Germinal center (tissue), 1 donor: ENCODE data around the gene USF2.
"Not testable (repeated sequence)": the region's sequence is repeated elsewhere in the genome, so short reads cannot be mapped to it uniquely, and the experiment has no call there.

Experiments used
- DNase-seq: peaks from one replicate; pipeline ENCODE4 v3.0.0; 2012; ENCODE audit warnings: mixed read lengths, low spot score

The USF2 gene

DNA sequence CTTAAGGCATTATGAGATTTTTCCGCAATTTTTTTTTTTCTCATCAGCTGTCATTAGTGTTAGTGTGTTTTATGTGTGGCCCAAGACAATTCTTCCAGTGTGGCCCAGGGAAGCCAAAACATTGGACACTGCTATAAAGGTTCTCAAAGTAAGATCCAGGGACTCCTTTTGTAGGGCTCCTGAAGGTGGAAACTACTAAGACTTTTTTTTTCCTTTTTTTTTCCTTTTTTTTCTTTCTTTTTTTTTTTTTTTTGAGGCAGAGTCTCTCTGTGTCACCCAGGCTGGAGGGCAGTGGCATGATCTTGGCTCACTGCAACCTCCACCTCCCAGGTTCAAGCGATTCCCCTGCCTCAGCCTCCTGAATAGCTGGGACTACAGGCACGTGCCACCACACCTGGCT is 16.7 kb downstream of the USF2 start:
- not testable (repeated sequence) for DNase-seq

- DNase-seq: not testable (repeated sequence)
These were observed 17.3 kb downstream of the USF2 start for GRCh38 chr19:35286101-35286500.

DNA sequence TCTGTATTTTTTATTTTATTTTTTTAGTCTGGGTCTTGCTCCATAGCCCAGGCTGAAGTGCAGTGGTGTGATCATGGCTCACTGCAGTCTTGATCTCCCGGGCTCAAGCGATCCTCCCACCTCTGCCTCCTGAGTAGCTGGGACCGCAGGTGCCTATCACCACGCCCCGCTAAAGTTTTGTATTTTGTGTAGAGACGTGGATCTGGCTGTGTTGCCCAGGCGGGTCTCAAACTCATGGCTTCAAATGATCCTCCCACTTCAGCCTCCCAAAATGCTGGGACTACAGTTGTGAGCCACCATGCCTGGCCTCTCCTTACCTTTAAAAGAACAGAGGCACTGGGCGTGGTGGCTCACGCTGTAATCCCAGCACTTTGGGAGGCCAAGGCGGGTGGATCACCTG is 19.0 kb downstream of the USF2 start:
- DNase-seq: no peak

GRCh38 chr19:35288331-35288730 is 19.6 kb downstream of the USF2 start:
- DNase-seq: no peak

DNA sequence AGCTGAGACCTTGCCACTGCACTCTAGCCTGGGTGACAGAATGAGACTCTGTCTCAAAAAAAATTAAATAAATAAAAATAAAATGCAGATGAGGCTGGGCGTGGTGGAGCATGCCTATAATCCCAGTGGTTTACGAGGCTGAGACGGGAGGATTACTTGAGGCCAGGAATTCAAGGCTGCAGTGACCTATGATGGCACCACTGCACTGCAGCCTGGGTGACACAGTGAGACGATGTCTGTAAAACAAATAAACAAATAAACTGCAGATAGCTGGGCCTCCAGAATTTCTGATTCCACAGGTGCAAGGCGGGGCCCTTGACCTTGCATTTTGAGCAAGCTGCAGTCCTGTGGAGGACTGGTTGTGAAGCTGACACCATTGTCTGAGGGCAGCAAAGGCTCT is 20.1 kb downstream of the USF2 start:
- no peak for DNase-seq

GRCh38 chr19:35290381-35291127 is 21.8 kb downstream of the USF2 start:
- no peak for DNase-seq

DNA sequence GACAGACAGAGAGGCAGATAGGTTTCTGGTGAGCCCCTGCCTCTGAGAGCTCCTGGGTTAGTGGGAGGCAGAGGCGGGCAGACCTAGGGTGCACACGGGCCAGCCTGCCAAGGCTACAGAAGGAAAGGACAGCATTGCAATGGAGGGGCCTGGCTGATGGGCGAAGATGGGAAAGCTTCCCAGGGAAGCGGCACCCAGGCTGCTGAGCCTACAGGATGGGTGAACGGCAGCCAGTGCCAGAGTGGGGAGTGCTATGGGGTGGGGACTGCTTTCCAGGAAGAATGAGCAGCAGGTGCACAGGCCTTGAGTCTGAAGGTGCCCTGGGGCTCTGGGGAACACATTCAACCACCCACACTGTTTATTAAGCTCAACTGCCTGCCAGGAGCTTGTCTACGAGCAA is 22.5 kb downstream of the USF2 start:
- DNase-seq: peak; percentile 62

GRCh38 chr19:35291916-35292315 is 23.2 kb downstream of the USF2 start, which contains the start of gene MAG:
MAG (plus strand) TSS chr19:35292161; CDS start chr19:35295409, 3,248 bp downstream.
- DNase-seq: no peak

DNA sequence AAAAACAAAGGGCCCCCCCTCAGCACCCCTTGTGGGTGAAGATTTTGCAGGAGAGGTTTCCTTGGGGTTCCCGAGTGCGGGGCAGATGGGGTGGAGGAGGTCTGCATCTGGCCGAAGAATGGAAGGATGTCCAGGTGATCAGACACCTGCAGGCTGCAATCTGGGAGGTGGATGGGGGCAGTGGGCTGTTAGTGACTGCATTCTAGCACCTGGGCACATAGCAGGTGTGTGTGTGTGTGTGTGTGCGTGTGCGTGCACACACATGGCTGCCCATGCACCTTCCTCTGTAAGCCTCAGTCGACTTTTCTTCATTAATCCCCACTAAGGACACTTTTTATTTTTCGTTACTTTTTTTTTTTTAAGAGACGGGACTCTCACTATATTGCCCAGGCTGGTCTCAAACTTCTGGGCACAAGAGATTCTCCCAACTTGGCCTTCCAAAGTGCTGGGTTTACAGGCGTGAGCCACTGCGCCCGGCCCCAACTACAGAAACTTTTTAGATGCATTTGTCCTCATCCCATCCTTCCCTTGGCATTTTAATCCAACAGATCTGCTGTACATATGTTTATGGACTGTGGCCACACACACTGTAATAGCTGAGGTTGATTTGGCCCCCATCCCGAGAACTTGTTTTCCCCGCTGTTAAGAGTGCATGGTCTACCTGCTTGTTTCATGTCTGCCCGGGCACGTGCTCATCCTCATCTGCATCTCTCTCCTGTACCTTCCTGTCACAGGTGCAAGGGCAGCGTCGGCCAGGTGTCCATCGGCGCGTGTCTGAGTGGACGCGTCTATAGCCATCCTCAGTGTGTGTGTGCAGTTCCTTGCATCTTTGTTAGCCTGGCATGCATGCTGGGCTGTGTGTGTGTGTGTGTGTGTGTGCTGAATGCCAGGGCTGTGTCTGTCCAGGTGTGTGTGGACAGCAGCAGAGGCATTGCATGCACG is 23.9 kb downstream of the USF2 start:
- DNase-seq: no peak

GRCh38 chr19:35293363-35293739 is 24.6 kb downstream of the USF2 start:
- no peak for DNase-seq

- DNase-seq: no peak
These were observed 25.0 kb downstream of the USF2 start for GRCh38 chr19:35293808-35294207.

DNA sequence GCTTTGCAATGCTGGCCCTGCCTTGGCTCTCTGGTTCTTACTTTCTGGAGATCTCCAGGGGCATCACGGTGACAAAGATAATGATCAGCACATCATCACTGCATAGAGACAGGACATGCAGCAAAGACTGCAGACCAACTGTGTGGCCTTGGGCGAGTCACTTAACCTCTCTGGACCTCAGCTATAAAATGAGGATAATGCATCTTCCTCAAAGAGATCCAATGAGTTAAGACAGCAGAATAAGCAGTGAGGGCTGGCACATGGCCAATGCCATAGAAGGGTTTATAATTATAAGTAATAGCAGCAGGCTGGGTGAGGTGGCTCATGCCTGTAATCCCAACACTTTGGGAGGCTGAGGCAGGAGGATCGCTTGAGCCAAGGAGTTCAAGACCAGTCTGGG is 25.6 kb downstream of the USF2 start:
- DNase-seq: no peak

GRCh38 chr19:35294859-35295791 is 26.4 kb downstream of the USF2 start:
- no peak for DNase-seq

DNA sequence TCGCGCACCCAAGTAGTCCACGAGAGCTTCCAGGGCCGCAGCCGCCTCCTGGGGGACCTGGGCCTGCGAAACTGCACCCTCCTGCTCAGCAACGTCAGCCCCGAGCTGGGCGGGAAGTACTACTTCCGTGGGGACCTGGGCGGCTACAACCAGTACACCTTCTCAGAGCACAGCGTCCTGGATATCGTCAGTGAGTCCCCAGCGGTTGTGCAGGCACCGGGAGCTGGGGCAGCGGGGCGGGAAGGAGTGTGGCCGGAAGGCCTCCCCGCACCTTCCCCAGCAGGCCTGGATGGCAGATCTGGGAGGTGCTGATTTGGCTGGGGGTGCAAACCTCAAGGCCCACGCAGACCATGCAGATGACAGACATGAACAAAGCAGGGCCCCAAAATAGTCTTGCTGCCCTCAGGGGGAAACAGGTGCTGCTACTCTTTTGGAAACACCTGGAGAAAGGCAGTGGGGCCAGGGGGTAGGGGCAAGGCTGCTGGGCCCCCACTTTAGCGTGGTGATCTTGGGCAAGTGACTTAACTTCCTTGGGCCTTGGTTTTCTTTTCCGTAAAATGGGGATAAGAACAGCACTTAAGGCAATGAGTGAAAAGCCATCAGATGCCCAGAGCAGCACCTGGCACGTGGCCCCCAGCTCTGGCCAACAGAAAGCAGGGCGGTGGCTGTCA is 27.2 kb downstream of the USF2 start:
- peak; percentile 85 for DNase-seq

DNA sequence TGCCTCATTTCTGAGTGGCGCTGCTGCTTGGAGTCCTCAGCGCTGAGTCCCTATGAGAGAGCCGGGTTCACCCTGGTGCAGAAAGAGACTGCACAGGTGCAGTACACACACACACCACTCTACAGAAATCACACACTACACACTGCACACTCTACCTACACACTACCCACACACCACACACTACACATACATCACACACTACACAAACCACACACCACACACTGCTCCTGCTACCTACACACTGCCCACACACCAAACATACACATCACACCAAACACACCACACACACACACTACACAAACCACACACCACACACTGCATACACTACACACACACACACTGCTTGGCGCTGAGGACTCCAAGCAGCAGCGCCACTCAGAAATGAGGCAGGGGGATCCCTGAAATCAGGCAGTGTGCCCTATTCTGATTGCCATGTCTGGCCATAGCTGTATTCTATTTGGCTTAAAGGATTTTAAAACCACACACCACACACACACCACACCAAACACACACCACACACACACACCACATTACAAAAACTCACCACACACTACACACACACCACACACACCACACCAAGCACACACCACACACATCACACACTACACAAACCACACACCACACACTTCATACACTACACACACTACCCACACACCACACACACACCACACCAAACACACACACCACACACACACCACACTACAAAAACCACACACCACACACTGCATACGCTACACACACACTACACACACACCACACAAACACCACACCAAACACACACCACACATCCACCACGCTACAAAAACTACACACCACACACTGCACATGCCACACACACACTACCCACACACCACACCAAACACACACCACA is 28.1 kb downstream of the USF2 start:
- peak; percentile 33 for DNase-seq

- no peak for DNase-seq
These were observed 28.7 kb downstream of the USF2 start for GRCh38 chr19:35297515-35297848.

DNA sequence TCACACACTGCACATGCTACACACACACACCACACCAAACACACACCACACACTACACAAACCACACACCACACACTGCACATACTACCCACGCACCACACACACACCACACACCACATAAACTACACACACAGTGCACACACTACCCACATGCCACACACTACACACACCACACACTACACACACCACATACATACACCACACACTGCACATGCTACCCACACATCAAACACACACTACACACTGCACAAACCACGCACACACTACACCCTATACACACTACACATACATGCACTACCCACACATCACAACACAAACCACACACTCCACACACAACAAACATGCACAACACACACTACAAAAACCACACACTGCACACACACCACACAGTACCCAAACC is 29.2 kb downstream of the USF2 start:
- no peak for DNase-seq

DNA sequence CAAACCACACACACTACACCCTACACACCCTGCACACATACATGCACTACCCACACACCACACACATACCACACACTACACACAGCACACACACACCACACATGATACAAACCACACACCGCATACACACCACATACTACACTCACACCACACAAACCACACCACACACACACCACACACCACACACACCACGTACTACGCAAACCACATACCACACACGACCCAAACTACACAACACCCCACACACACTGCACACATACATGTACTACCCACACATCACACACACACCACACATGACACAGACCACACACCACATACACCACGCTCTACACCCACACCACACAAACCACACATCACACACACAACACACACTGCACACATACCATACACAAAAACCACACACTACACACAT is 29.8 kb downstream of the USF2 start:
- no peak for DNase-seq

- peak; percentile 57 for DNase-seq
These were observed 31.0 kb downstream of the USF2 start for GRCh38 chr19:35299523-35300338.

GRCh38 chr19:35300339-35300649 is 31.5 kb downstream of the USF2 start:
- DNase-seq: no peak
